GM19372 (cell line): Measurements from ENCODE around the gene PRR14.
"Not testable (repeated sequence)": the region's sequence is repeated elsewhere in the genome, so short reads cannot be mapped to it uniquely, and the experiment has no call there.

Experiments
- ATAC-seq: cut with Tn5 transposase; IDR thresholded peaks from one replicate; pipeline ENCODE4 v1.9.1; 2021; ENCODE audit warnings: mild to moderate bottlenecking, low read depth, moderate library complexity; ENCODE audit not compliant: unreplicated experiment

PRR14 gene

GRCh38 chr16:30628628-30629540 lies 21.9 kb upstream of the PRR14 start:
- ATAC-seq: no peak

- not testable (repeated sequence) for ATAC-seq
Measured at GRCh38 chr16:30632454-30632853, 18.3 kb upstream of the PRR14 start.

- no peak for ATAC-seq
Measured at GRCh38 chr16:30633526-30633925, 17.2 kb upstream of the PRR14 start.

- no peak for ATAC-seq
Measured at GRCh38 chr16:30636599-30636998, 14.2 kb upstream of the PRR14 start.

- ATAC-seq: not testable (repeated sequence)
Measured at GRCh38 chr16:30637139-30637538, 13.6 kb upstream of the PRR14 start.

GRCh38 chr16:30637944-30638343 lies 12.8 kb upstream of the PRR14 start:
- no peak for ATAC-seq

GRCh38 chr16:30641378-30641982 lies 9.3 kb upstream of the PRR14 start:
- ATAC-seq: no peak

GRCh38 chr16:30644334-30644830 lies 6.4 kb upstream of the PRR14 start:
- no peak for ATAC-seq

GRCh38 chr16:30645727-30646126 lies 5.0 kb upstream of the PRR14 start:
- ATAC-seq: no peak

GRCh38 chr16:30647274-30647571 lies 3.5 kb upstream of the PRR14 start:
- ATAC-seq: no peak

GRCh38 chr16:30649725-30650368 lies 913 bp upstream of the PRR14 start:
- ATAC-seq: no peak

- peak; percentile 56 for ATAC-seq
Measured at GRCh38 chr16:30651124-30652004, 604 bp downstream of the PRR14 start.

- ATAC-seq: no peak
Measured at GRCh38 chr16:30652005-30652296, 1.2 kb downstream of the PRR14 start.

GRCh38 chr16:30652718-30653117 lies 2.0 kb downstream of the PRR14 start:
- ATAC-seq: no peak

- ATAC-seq: no peak
Measured at GRCh38 chr16:30654856-30655255, 4.1 kb downstream of the PRR14 start.

GRCh38 chr16:30655815-30656347 lies 5.1 kb downstream of the PRR14 start:
- no peak for ATAC-seq

GRCh38 chr16:30656388-30656787 lies 5.6 kb downstream of the PRR14 start:
- ATAC-seq: no peak

- no peak for ATAC-seq
Measured at GRCh38 chr16:30656974-30657865, 6.5 kb downstream of the PRR14 start.
